WERI-Rb-1 (cell line): ENCODE data around the gene UTF1.

Experiments
- DNase-seq: peaks from one replicate; pipeline ENCODE4 v3.0.0-alpha.2; 2020
- H3K27ac ChIP-seq: fragments of 250-450 bp; sonication (Bioruptor Pico); 2 replicates; pipeline ENCODE4 v1.5.1; 2020; ENCODE audit warnings: mild to moderate bottlenecking, moderate library complexity
- H3K27me3 ChIP-seq: fragments of 250-450 bp; sonication (Bioruptor Pico); 2 replicates; pipeline ENCODE4 v1.5.1; 2021; ENCODE audit warnings: mild to moderate bottlenecking, low read depth, moderate library complexity; ENCODE audit not compliant: insufficient read depth, severe bottlenecking
- H3K36me3 ChIP-seq: fragments of 250-450 bp; sonication (Bioruptor Pico); 2 replicates; pipeline ENCODE4 v1.5.1; 2020; ENCODE audit warnings: mild to moderate bottlenecking, moderate library complexity
- H3K4me3 ChIP-seq: 2 replicates; pipeline ENCODE4 v1.5.1; 2011; ENCODE audit warnings: low read depth, mild to moderate bottlenecking, control low read depth, low read length
- H3K9me3 ChIP-seq: fragments of 250-450 bp; sonication (Bioruptor Pico); 2 replicates; pipeline ENCODE4 v1.5.1; 2021; ENCODE audit warnings: mild to moderate bottlenecking, moderate library complexity; ENCODE audit not compliant: severe bottlenecking
- CTCF ChIP-seq: IDR thresholded peaks from 2 replicates; pipeline ENCODE4 v1.5.1; 2011; ENCODE audit warnings: low read depth, mild to moderate bottlenecking, control low read depth, inconsistent platforms, low read length

The UTF1 gene

DNA sequence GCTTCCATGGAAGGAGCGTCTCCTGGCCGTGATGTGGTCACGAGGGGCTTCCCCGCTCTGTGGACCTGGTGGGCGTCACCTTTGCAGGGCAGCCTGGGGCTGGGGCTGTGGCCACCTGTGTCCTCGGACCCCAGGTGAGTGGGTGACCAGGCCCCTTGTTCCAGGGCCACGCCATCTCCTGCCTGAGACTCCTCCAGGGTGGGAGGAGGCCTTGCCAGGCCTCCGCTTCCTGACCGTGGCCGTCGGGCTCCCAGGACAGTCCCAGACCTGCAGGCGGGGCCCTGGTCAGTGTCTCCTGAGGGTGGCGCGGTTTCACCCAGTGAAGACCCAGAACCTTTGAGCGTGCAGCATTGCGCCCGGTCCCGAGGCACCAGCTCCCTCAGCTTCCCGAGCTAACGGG is 20.4 kb upstream of the UTF1 start:
- Histone ChIP-seq H3K27ac (no peak overlapping the region), H3K36me3 (no peaks in the 10 kb centered on the region), H3K9me3 (no peaks in the 10 kb centered on the region), H3K4me3 (no peak overlapping the region), H3K27me3 (no peaks in the 10 kb centered on the region)
- DNase-seq: no peak
- TF ChIP-seq CTCF: no peak

DNA sequence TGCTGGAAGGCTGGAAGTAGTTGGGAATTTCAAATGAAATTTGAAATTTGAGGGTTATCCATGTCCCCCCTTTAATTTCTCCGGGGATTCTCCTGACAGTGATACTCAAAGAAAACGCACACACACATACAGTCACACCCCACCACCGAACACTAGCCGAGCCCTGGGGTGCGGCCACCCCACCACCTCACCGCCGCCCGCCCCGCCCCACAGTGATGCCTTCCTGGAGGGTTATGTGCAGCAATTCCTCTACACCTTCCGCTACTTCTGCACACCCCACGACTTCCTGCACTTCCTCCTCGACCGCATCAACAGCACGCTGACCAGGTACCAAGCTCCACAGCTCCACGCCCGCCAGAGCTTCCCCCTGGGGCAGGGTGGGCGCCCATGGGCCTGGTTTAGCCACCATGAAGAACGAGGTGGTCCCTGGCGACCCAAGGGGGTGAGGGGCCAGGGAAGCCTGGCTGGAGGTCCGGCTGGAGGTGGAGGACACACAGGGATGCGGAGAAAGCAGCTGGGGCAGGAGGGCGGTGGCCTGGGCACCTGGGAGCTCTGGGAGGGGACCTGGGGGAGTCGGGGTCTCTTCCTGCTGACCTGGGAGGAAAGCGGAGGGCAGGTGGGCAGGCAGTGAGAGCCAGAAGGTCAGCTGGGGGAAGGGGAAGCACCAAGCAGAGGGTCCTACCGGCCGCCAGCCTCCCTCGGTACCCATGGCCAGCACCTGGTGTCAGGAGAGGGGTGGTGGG is 19.4 kb upstream of the UTF1 start:
- Histone ChIP-seq H3K27ac (no peak overlapping the region), H3K36me3 (no peaks in the 10 kb centered on the region), H3K27me3 (no peaks in the 10 kb centered on the region), H3K9me3 (no peaks in the 10 kb centered on the region), H3K4me3 (no peak overlapping the region)
- no peak for TF ChIP-seq CTCF
- DNase-seq: no peak

DNA sequence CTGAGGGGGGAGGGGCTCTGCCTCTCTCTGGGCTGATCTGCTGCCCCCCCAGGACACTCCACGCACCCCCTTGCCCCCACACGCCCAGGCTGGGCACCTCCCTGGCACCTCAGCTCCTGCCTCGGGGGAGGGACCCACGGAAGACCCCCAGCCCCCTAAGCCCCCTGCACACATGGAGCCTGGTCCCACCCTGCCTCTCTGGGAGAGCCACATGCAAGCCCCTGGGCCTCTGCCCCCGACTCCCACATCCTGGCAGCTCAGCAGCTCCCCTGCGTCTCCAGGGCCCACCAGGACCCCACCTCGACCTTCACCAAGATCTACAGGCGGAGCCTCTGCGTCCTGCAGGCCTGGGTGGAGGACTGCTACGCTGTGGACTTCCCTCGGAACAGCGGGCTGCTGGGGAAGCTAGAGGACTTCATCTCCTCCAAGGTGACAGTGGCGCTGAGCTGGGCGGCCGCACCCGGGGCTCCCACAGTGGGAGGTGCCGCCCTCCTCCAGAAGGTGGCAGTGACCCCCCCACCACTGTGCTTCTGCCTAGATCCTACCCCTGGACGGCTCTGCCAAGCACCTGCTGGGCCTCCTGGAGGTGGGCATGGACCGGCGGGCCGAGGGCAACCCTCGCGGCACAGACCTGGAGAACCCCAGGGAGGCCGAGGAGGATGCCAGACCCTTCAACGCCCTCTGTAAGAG is 18.7 kb upstream of the UTF1 start:
- TF ChIP-seq CTCF: no peak
- Histone ChIP-seq H3K4me3 (no peak overlapping the region), H3K9me3 (no peaks in the 10 kb centered on the region), H3K27me3 (no peaks in the 10 kb centered on the region), H3K27ac (no peak overlapping the region), H3K36me3 (no peaks in the 10 kb centered on the region)
- DNase-seq: no peak

- H3K36me3 ChIP-seq: no peaks in the 10 kb centered on the region
These were observed 17.8 kb upstream of the UTF1 start for GRCh38 chr10:133211959-133212852.

More at GRCh38 chr10:133211959-133212852, 17.8 kb upstream of the UTF1 start:
- no peak overlapping the region for H3K27ac ChIP-seq
- no peaks in the 10 kb centered on the region for H3K9me3 ChIP-seq
- no peak overlapping the region for H3K4me3 ChIP-seq
- no peak for TF ChIP-seq CTCF
- H3K27me3 ChIP-seq: no peaks in the 10 kb centered on the region
- DNase-seq: no peak
